ENCODE measurements around the gene TLE5. TPM values are rescaled to one million over a fixed set of nuclear protein-coding genes. Genes with fewer than 3 reads are reported as not detected.

Gene TLE5
- 1,000 to 10,000 TPM in 1 of 2 donors, 100 to 1,000 TPM in 1; 869 to 1,050 TPM for total RNA-seq

- Histone ChIP-seq H3K36me3 (peaks cover 26% of the 10 kb centered on the region), H3K4me3 (peak within 1 kb of the TSS; percentile 69 to 90), H3K4me1 (peaks cover 0 to 48% of the 10 kb centered on the region in 2 donors), H3K27me3 (no peaks in the 10 kb centered on the region), H3K27ac (peak within 1 kb of the TSS; percentile 98 to 99), H3K9me3 (no peaks in the 10 kb centered on the region)
- DNase-seq (ENCODE audit: low spot score), result no peak
- TF ChIP-seq, protein P1, sequence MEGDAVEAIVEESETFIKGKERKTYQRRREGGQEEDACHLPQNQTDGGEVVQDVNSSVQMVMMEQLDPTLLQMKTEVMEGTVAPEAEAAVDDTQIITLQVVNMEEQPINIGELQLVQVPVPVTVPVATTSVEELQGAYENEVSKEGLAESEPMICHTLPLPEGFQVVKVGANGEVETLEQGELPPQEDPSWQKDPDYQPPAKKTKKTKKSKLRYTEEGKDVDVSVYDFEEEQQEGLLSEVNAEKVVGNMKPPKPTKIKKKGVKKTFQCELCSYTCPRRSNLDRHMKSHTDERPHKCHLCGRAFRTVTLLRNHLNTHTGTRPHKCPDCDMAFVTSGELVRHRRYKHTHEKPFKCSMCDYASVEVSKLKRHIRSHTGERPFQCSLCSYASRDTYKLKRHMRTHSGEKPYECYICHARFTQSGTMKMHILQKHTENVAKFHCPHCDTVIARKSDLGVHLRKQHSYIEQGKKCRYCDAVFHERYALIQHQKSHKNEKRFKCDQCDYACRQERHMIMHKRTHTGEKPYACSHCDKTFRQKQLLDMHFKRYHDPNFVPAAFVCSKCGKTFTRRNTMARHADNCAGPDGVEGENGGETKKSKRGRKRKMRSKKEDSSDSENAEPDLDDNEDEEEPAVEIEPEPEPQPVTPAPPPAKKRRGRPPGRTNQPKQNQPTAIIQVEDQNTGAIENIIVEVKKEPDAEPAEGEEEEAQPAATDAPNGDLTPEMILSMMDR (IDR thresholded peaks at IDR 0.05), result no peak
Observed at GRCh38 chr19:3062165-3063105, at the start of gene TLE5. TSS of gene TLE5 (minus strand) at chr19:3062495. CDS start at chr19:3062200, 295 bp downstream.

- Histone ChIP-seq H3K27ac (no peak overlapping the region), H3K36me3 (peaks cover 28% of the 10 kb centered on the region), H3K9me3 (no peaks in the 10 kb centered on the region), H3K27me3 (no peaks in the 10 kb centered on the region), H3K4me1 (peaks cover 0 to 37% of the 10 kb centered on the region in 2 donors), H3K4me3 (no peak overlapping the region)
- no peak for DNase-seq (ENCODE audit: low spot score)
- TF ChIP-seq, protein P1 (IDR thresholded peaks at IDR 0.05), result no peak
Observed at GRCh38 chr19:3111586-3112247, 49.4 kb upstream of the TLE5 start.

- TF ChIP-seq, protein P1 (IDR thresholded peaks at IDR 0.05), result no peak
- H3K4me1 ChIP-seq, result peaks cover 0 to 49% of the 10 kb centered on the region in 2 donors
- no peaks in the 10 kb centered on the region for H3K27me3 ChIP-seq
- peaks cover 27% of the 10 kb centered on the region for H3K36me3 ChIP-seq
- no peak overlapping the region for H3K4me3 ChIP-seq
- no peaks in the 10 kb centered on the region for H3K9me3 ChIP-seq
- DNase-seq (ENCODE audit: low spot score), result no peak
- H3K27ac ChIP-seq, result no peak overlapping the region
Observed at GRCh38 chr19:3110126-3110825, 48.0 kb upstream of the TLE5 start.

GRCh38 chr19:3109491-3109890 lies 47.2 kb upstream of the TLE5 start:
- no peaks in the 10 kb centered on the region for H3K27me3 ChIP-seq
- no peak overlapping the region for H3K4me3 ChIP-seq
- peaks cover 0 to 53% of the 10 kb centered on the region in 2 donors for H3K4me1 ChIP-seq
- DNase-seq (ENCODE audit: low spot score), result no peak
- H3K9me3 ChIP-seq, result no peaks in the 10 kb centered on the region
- TF ChIP-seq, protein P1 (IDR thresholded peaks at IDR 0.05), result no peak
- H3K27ac ChIP-seq, result no peak overlapping the region
- H3K36me3 ChIP-seq, result peaks cover 20% of the 10 kb centered on the region

GRCh38 chr19:3108775-3109174 lies 46.5 kb upstream of the TLE5 start:
- TF ChIP-seq, protein P1 (IDR thresholded peaks at IDR 0.05), result peak; percentile 75 to 85
- peaks cover 14% of the 10 kb centered on the region for H3K36me3 ChIP-seq
- H3K27me3 ChIP-seq, result no peaks in the 10 kb centered on the region
- no peaks in the 10 kb centered on the region for H3K9me3 ChIP-seq
- H3K4me1 ChIP-seq, result peaks cover 0 to 53% of the 10 kb centered on the region in 2 donors
- H3K27ac ChIP-seq, result no peak overlapping the region
- H3K4me3 ChIP-seq, result no peak overlapping the region
- peak; percentile 65 for DNase-seq (ENCODE audit: low spot score)
